ENCODE data around the gene IPO7. TPM values are rescaled to one million over a fixed set of nuclear protein-coding genes. Genes with fewer than 3 reads are reported as not detected.

Gene IPO7
- total and polyA plus RNA-seq, 2 of the 13 experiments (the other 11 are each of a cell fraction or from before 2014, with no cell fraction given): 59.4 to 98.4 TPM

DNA sequence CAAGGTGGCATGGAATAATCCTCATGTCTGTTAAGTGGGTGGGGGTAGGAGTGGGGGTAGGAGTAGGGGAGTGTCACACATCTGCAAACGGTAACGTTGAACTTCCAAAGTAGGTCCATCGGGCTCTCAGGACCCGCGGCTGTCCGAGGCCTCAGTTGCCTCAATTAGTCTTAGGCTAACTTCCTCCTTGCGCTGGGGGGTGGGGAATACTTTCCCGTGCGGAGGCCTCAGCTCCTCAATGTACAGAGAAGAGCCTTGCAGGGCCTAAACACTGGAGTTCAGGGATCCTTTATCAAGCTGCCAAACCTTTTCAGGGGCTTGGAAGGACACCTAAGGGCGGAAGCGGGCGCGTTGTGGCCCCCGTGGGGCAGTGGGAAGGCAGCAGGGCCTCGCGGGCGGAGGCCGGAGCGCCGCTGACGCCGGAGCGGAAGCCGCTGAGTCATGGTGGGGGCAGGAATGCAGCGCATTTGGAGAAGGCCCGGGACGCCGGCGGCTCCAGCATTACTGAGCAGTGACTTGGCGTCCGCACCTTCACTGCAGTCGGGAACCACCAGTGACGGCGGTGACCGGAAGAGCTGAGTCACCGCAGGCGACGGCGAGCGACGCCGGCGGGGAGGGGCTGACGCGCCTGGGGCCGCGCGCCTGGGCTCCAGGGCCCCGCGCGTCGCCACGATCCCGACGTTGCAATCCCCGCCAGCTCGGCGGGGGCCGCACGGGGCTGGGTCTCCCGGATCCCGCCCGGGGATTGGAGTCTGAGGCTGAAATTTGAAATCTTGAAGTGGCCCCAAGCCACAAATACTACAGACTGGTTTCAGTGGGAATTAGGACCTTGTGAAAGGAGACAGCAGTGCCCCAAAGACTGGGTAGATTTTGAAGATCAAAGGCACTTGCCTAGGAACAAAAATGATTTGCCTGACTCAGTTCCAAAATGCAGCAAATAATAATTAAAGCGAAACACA is 20.2 kb upstream of the IPO7 start (continued):
- peak; percentile 92 for TF ChIP-seq MAFF (IDR thresholded peaks at IDR 0.05; ENCODE audit: low read depth, low read length)
- TF ChIP-seq TEAD3 (CRISPR knock-in tag; optimal IDR thresholded peaks at IDR 0.05; ENCODE audit: borderline replicate concordance): peak; percentile 97
- peak; percentile 56 for TF ChIP-seq RBM39 (IDR thresholded peaks at IDR 0.05; ENCODE audit: low read depth, low read length, poor library complexity, severe bottlenecking)
- peak; percentile 90 for TF ChIP-seq ZBTB38 (CRISPR knock-in tag; IDR thresholded peaks at IDR 0.05)
- TF ChIP-seq SALL1 (CRISPR knock-in tag; IDR thresholded peaks at IDR 0.05): peak; percentile 93
- peak; percentile 84; the same call in 1 of the 2 replicates for TF ChIP-seq ZNF747 (CRISPR knock-in tag; IDR thresholded peaks at IDR 0.05; ENCODE audit: borderline replicate concordance)
- no peak for TF ChIP-seq SIX1 (CRISPR knock-in tag; IDR thresholded peaks at IDR 0.05; ENCODE audit: borderline replicate concordance)
- TF ChIP-seq ZNF781 (CRISPR knock-in tag; IDR thresholded peaks at IDR 0.05; ENCODE audit: borderline replicate concordance, not compliant biosample characterization): peak; percentile 36
- TF ChIP-seq, protein P1, sequence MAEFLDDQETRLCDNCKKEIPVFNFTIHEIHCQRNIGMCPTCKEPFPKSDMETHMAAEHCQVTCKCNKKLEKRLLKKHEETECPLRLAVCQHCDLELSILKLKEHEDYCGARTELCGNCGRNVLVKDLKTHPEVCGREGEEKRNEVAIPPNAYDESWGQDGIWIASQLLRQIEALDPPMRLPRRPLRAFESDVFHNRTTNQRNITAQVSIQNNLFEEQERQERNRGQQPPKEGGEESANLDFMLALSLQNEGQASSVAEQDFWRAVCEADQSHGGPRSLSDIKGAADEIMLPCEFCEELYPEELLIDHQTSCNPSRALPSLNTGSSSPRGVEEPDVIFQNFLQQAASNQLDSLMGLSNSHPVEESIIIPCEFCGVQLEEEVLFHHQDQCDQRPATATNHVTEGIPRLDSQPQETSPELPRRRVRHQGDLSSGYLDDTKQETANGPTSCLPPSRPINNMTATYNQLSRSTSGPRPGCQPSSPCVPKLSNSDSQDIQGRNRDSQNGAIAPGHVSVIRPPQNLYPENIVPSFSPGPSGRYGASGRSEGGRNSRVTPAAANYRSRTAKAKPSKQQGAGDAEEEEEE (CRISPR knock-in tag; IDR thresholded peaks at IDR 0.05; ENCODE audit: borderline replicate concordance): 0 out of 2 replicates have a peak, but pooled peaks have one; percentile 45
- TF ChIP-seq, protein P2, sequence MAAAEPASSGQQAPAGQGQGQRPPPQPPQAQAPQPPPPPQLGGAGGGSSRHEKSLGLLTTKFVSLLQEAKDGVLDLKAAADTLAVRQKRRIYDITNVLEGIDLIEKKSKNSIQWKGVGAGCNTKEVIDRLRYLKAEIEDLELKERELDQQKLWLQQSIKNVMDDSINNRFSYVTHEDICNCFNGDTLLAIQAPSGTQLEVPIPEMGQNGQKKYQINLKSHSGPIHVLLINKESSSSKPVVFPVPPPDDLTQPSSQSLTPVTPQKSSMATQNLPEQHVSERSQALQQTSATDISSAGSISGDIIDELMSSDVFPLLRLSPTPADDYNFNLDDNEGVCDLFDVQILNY (CRISPR knock-in tag; conservative IDR thresholded peaks at IDR 0.05): 0 out of 2 replicates have a peak, but pooled peaks have one; percentile 15
- TF ChIP-seq MAFK (conservative IDR thresholded peaks at IDR 0.05 in 1 of 2, IDR thresholded peaks at IDR 0.05 in 1 of 2; ENCODE audit: low read length in 2 of 2): peak; percentile 91 to 99
- TF ChIP-seq NFE2L2 (IDR thresholded peaks at IDR 0.05; ENCODE audit: low read length): peak; percentile 97
- peak; percentile 59 for TF ChIP-seq POLR2AphosphoS5 (IDR thresholded peaks at IDR 0.05; ENCODE audit: low read depth, low read length)
- peak; percentile 66; the same call in 1 of the 2 replicates for TF ChIP-seq ZNF589 (CRISPR knock-in tag; conservative IDR thresholded peaks at IDR 0.05)
- TF ChIP-seq RAD51 (IDR thresholded peaks at IDR 0.05; ENCODE audit: borderline replicate concordance): no peak
- no peak for TF ChIP-seq ZNF367 (CRISPR knock-in tag; IDR thresholded peaks at IDR 0.05; ENCODE audit: borderline replicate concordance)
- peak; percentile 67 for TF ChIP-seq DR1 (CRISPR knock-in tag; IDR thresholded peaks at IDR 0.05)
- peak; percentile 94 for TF ChIP-seq TBX2 (CRISPR knock-in tag; IDR thresholded peaks at IDR 0.05; ENCODE audit: borderline replicate concordance)
- TF ChIP-seq ZNF10 (CRISPR knock-in tag; IDR thresholded peaks at IDR 0.05; ENCODE audit: borderline replicate concordance, low read depth): no peak
- TF ChIP-seq ZNF619 (CRISPR knock-in tag; IDR thresholded peaks at IDR 0.05): no peak
- peak; percentile 43; the same call in 1 of the 2 replicates for TF ChIP-seq ZNF724P (CRISPR knock-in tag; IDR thresholded peaks at IDR 0.05; ENCODE audit: borderline replicate concordance)
- no peak for TF ChIP-seq PHF5A (CRISPR knock-in tag; IDR thresholded peaks at IDR 0.05; ENCODE audit: low read depth, unreplicated experiment)
- peak; percentile 14; the same call in 1 of the 2 replicates for TF ChIP-seq ZNF446 (CRISPR knock-in tag; IDR thresholded peaks at IDR 0.05)
- TF ChIP-seq YEATS2 (CRISPR knock-in tag; IDR thresholded peaks at IDR 0.05; ENCODE audit: borderline replicate concordance): peak; percentile 85
- TF ChIP-seq, protein P3, sequence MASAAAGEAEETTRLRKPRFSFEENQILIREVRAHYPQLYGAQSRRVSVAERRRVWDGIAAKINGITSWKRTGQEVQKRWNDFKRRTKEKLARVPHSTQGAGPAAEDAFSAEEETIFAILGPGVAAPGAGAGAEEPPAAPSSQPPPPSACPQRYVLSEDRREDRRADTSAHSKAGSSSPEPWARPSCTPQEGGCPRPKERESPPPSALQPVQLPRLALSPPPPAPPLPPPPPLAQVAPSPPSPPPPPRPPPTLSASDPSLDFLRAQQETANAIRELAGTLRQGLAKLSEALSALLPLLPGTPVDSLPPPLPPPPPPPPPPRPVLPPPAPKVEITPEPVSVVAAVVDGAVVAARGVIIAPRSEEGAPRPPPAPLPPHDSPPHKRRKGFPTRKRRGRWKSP (CRISPR knock-in tag; IDR thresholded peaks at IDR 0.05): peak; percentile 94
- TF ChIP-seq ZNF205 (CRISPR knock-in tag; IDR thresholded peaks at IDR 0.05): peak; percentile 80; the same call in 1 of the 2 replicates
- peak; percentile 81 for TF ChIP-seq GATAD1 (CRISPR knock-in tag; IDR thresholded peaks at IDR 0.05)

Measured in HepG2 (cell line).